Activated CD8-positive, alpha-beta memory T cell treated with anti-CD3 and anti-CD28 coated beads, Interleukin-2, amount 50 U/mL, for 1 hour (primary cell): ENCODE data around the gene SNRNP200.
A peak's percentile ranks its signal among the peaks of the same experiment; 100 is the strongest.

Experiments used
- DNase-seq: peaks from one replicate; pipeline ENCODE4 v3.0.0-alpha.2; 2020; ENCODE audit errors: extremely low read depth

SNRNP200 gene

GRCh38 chr2:96305091-96305978 lies at the start of gene SNRNP200:
Gene SNRNP200 (minus strand): TSS chr2:96305546. CDS start chr2:96305437, 109 bp downstream.
- peak; percentile 76 for DNase-seq

- no peak for DNase-seq
These were observed 49.1 kb upstream of the SNRNP200 start for GRCh38 chr2:96354492-96354891.

DNA sequence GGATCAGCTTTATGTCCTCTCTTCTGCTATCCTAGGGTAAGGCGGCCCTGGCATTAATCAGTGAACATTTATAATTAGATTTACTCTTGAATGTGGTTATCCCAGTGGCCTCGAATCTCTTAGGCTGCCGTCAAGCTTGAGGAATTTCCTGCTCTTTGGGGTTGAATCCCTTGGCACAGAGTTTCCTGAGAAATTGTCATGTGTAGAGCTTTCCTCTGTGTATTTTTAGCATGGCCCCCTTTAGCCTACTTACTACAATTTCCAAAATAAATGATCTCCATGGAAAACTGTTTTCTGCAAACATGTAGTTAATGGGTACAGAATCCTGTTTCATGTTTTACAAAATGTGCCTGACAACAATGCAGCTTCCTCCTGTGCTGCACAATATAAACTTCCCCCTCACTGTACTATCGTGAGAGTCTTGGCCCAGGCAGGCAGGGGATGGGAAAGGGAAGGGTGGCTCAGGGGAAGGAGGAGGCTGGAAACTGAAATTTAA lies 48.3 kb upstream of the SNRNP200 start:
- DNase-seq: no peak

GRCh38 chr2:96353032-96353561 lies 47.8 kb upstream of the SNRNP200 start:
- DNase-seq: no peak

- DNase-seq: no peak
These were observed 42.0 kb upstream of the SNRNP200 start for GRCh38 chr2:96347395-96347794.

GRCh38 chr2:96345868-96346462 lies 40.6 kb upstream of the SNRNP200 start:
- DNase-seq: no peak

DNA sequence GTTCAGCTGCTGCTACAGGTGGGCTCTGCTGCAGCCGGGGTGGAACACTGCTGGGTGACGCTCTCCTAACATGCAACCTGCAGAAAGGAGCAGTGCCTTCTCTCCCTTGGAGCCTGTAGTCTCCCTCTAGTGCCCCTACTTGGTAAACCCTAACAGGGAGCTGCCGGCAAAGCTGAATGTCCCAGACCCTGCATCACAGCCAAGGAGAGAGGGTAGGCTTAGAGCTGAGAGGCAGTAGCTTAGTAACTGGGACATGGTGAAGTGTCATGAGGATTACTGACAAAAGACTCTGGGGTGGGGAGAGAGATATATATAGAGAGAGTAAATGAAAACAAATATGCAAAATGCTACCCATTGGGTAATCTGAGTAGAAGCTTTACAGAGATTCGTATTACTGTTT lies 40.1 kb upstream of the SNRNP200 start:
- DNase-seq: no peak

DNA sequence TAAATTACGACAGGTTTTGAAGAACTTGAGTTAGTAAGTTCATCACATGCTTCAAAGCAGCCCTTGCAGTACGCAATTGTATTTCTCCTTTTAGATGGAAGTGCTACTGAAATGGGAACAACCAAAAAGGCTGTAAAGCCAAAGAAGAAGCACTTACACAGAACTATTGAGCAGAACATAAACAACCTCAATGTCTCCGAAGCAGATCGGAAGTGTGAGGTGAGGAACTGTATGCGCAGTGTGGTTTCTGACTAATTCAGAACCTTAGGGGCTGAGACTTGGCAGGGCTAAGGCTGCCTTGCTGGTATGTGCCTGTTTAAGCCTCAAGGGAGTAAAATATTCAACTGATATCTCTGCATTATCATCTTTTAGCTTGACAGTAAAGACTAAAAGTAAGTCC lies 38.7 kb upstream of the SNRNP200 start:
- no peak for DNase-seq

- DNase-seq: no peak
These were observed 36.7 kb upstream of the SNRNP200 start for GRCh38 chr2:96342085-96342484.

DNA sequence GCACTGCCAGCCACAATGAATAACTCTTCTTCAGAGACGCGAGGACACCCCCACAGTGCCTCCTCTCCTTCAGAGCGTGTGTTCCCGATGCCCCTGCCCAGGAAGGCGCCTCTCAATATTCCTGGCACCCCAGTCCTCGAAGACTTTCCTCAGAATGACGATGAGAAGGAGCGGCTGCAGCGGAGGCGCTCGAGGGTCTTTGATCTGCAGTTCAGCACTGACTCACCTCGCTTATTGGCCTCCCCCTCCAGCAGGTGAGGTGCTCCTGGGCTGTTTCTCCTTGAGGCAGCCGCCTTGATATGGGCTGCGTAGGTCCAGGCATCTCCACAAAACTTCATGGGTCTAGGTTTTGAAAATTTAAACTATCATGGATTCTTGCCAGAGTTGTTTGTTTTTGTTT lies 36.3 kb upstream of the SNRNP200 start:
- DNase-seq: no peak

DNA sequence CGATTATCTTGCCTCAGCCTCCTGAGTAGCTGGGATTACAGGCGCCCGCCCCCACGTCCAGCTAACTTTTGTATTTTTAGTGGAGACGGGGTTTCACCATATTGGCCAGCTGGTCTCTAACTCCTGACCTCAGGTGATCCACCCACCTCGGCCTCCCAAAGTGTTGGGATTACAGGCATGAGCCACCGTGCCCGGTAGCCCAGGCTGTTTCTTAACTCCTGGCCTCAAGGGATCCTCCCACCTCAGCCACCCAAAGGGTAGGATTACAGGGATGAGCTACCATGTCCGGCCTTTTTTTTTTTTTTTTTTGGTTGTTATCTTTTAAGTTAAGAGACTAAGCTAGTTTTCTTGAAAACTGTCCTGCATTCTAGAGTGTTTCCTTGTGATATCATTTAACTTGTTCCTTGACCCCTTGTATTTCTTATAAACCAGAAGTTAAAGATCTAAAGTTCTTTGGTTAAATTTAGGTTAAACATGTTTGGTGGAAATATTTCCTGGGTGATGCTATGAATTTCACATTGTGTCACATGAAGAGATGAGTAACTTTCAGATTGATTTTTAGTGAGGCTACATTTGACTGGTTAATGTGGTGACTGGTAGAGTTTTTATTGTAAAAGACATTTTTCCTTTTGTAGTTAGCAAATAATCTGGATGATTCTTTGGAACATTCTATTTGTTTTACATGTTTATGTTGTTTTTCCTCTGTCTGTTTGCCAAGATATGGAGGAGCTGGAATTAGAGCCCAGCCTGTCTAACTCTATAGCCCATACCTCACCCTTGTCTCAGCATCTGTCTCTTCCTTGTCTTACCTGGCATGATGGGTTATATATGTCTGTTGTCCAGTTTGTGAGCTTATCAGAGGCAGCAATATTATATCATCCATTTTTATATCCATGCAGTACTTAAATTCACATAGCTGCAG lies 35.4 kb upstream of the SNRNP200 start:
- DNase-seq: no peak

DNA sequence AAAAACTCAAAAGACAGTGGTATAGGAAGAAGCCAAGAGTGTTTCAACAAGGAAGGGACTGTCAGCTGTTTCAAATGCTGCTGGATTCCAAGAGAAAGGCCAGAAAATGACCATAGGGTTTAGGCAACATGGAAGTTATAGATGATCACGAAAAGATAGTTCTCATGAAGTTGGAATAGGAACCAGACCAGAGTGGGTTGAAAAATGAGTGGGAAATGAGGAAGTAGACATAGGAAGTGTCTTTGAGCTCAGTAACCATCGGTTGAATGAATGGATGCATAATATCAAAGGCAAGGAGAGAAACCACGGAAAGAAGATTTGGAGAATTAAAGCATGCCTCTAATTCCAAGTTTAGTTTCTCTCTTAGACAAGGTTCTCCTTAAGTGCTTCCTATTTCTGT lies 31.5 kb upstream of the SNRNP200 start:
- no peak for DNase-seq

GRCh38 chr2:96336104-96336775 lies 30.9 kb upstream of the SNRNP200 start:
- no peak for DNase-seq

- DNase-seq: no peak
These were observed 28.4 kb upstream of the SNRNP200 start for GRCh38 chr2:96333708-96334107.

GRCh38 chr2:96330407-96330806 lies 25.1 kb upstream of the SNRNP200 start:
- DNase-seq: no peak

DNA sequence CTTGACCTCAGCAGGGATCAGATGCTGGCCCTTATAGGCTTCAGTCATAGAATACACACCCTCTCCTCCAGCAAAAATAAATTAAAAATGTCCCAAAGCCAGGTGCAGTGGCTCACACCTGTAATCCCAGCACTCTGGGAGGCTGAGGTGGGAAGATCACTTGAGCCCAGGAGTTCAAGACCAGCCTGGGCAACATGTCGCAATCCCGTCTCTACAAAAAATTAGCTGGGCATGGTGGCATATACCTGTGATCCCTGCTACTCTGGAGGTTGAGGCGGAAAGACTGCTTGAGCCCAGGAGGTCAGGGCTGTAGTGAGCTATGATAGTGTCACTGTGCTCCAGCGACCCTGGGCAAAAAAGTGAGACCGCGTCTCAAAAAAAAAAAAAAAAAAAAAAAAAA lies 24.5 kb upstream of the SNRNP200 start:
- no peak for DNase-seq

- DNase-seq: no peak
These were observed 24.1 kb upstream of the SNRNP200 start for GRCh38 chr2:96329456-96329855.

- no peak for DNase-seq
These were observed 21.9 kb upstream of the SNRNP200 start for GRCh38 chr2:96326990-96327820.

DNA sequence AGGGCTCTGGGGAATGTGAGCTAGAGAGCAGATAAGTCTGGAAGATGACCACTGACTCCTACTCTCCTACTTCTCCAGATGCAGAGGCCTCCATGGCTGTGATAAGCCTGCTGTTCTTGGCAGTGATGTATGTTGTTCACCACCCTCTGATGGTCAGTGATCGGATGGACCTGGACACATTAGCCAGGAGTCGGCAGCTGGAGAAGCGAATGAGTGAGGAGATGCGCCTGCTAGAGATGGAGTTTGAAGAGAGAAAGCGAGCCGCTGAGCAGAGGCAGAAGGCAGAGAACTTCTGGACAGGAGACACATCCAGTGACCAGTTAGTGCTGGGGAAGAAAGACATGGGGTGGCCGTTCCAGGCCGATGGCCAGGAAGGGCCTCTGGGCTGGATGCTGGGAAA lies 21.2 kb upstream of the SNRNP200 start:
- DNase-seq: no peak

GRCh38 chr2:96325884-96326255 lies 20.5 kb upstream of the SNRNP200 start:
- DNase-seq: no peak
